Frontal cortex (tissue), 4 donors: ENCODE results near the gene KIF26B. TPM values are rescaled to one million over a fixed set of nuclear protein-coding genes. Genes with fewer than 3 reads are reported as not detected.

ENCODE experiments used
- DNase-seq, 2 donors: peaks; one replicate each; pipeline ENCODE4 v3.0.0; 2012; ENCODE audit warnings: low spot score in 2 of 2
- FAIRE-seq: peaks from 2 replicates; lab custom pipeline; 2012; peaks lifted over from hg19 to GRCh38; lab: Jason Lieb, UNC
- total RNA-seq: library from RNA; depleted of rRNA; stranded (reverse); fragments of >200 nt; gene quantifications from one replicate; pipeline ENCODE4 v1.2.3, GENCODE V29; 2014
- donor health status: control.
- donor health status: control.
- donor health status: control.

KIF26B gene
- total RNA-seq, 1 donor from 2014 or later: 11.4 TPM

DNA sequence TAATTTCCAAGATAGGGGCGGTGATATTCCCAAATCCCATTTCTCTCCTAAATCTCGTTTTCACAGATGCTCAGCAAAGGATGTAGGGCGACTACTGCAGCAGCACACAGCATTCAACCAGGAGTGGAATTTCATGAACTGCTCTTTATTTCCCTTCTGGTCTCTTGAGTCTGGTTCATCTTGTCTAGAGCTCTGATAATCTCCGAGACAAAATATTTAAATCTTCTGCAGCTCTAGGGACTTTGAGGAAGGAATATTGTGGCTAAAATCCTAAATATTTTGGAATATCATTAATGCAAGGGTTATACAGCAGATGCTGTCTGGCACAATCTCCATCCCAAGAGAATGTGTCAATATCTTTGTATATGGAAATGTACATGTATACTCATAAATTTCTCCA, 45.4 kb downstream of the KIF26B start:
- DNase-seq (no peak), FAIRE-seq (no peak)

DNA sequence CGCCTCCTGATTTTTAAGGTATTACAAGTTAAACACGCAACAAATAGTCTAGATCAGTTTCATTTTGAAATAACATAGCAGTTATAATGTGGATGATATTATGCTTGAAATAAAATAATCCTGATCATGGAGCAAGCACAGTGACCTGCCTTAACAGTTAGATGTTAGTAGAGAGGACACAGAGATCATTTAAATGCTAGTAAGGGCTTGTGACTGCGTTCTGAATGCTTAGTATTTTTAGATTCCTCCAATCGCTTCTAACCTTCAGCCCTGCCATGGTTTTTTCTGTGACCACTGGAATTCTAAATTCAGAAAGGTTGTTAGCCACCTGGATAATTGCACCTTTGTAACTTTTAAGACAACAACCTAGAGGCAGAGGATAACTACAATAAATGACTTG, 46.4 kb downstream of the KIF26B start:
- DNase-seq: no peak
- no peak for FAIRE-seq

DNA sequence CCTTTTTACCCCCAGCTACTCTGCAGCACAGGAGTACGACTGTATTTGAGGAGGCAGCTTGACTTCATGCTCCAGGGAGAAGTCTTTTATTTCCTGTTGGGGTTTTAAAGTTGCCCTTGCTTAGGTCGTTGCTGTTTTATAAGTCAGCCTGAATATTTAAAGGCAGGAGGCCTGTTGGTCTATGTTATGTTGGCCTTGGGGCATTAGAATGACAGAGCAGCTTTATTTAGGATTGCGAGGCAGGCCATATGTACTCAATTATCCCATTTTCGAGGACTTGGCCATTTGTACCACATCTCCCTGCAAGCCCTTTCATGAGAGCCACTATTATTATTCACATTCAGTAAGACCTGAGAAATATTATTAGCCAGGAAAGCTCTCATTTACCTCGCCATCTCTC, 47.0 kb downstream of the KIF26B start:
- FAIRE-seq (no peak), DNase-seq (no peak)

DNA sequence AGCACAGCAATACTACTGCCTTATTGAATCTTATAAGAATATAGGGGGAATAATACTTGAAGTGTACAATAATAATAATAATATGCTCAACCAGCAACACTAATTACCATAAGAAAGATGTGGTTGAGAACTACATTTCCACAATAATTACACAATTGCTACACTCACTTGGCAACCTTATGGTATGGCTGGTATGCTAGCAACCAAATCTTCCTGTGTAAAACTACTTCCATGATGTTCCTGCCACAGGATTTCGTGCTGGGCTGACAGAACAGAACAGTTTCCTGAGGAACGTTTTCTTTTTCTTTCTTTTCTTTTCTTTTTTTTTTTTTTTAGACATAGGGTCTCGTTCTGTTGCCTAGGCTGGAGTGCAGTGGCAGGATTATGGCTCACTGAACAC, 50.6 kb downstream of the KIF26B start:
- DNase-seq (no peak), FAIRE-seq (no peak)

DNA sequence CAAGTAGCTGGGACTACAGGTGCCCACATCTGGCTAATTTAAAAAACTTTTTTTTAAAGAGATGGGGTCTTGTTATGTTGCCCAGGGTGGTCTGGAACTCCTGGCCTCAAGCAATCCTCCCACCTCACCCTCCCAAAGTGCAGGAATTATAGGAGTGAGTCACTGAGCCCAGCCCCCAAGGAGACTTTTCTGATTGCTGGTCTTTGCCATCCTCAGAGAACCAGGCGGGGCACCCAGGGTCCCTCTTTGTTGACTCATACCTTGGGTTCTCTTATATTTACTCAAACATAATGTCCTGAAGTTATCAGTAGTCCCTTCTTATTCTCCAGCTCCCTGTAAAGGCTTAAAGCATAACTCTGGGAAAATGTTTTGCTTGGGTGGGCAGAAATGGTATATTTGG, 51.1 kb downstream of the KIF26B start:
- DNase-seq (no peak), FAIRE-seq (no peak)

DNA sequence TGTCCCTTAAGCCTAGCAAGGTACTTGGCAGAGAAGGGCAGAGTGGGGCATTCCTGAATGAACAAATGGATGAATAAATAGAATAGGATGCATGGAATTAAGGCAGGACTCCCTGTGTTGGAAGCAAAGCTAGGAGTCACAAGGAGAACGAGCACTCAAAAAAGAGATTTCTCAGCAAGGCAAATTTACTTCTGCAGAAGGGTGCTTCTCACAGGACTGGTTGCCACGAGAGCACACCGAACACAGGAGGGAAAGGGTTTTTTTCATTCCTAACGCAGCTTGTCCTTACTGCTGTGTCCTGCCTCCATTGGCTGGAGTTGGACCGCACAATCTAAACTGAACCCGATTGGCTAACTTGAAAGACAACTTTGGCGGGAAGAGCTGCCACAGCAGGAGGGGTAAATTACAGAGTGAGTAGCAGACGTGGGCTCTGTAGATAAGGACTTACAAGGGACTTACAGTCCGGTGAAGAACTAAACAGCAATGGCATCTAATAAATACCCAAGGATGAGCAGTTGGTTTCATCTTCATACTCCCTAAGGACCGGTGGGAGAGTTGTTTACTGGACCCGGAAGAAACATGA, 52.4 kb downstream of the KIF26B start:
- FAIRE-seq: no peak
- no peak for DNase-seq

DNA sequence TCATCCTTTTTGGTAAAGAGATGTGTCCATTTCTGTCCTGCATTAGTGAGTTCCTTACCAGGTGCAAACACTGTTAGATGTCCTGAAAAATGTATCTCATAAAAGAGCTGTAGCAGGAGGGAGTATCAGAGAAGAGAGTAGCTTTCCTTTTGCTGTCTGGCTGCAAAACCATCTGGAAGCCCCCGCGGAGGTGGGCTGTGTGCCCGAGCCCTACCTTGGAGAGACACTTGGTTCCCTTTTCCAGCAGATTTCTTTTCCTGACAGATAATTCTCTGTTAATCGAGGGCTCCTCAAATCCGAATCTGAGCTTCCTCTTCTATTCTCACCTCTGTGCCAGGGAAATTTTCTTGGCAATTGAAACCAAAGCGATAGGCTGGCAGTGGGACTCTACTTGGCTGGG, 53.0 kb downstream of the KIF26B start:
- DNase-seq (no peak), FAIRE-seq (no peak)

DNA sequence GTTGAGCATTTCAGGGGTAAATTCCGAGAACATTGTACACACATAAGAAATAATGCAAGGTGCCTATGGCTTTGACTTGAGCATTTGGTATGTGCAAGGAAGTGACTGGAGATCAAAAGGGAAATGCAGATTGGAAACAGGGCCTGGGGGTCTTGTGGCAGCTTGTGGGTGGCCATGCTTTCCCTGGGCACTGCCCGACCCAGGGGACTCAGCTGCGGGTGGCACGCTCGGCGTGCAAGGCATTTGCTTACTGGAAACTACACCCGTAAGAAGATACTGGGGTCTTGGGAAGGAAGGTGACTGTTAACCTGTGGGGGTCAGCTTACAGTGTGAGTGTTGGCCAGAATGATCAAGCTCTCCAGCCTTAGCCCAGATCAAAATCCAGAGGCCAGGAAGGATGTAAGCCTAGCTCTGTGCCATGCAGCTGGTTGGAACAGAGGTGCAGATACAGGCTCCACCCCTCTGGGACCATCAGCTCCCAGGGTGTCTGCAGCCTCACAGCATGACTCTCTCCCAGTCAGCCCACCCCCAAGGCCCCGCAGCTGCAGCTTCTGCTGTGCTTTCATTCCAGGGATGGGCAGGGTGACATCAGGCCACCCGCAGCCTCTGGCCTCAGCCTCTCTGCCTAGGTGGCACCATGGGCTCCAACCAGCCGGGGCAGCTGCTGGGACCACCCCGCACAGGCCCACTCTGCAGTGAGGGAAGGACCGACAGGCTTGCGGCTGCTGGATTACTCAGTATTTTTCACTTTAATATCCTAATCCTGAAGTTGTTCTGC, 55.1 kb downstream of the KIF26B start:
- FAIRE-seq (no peak), DNase-seq (no peak)

DNA sequence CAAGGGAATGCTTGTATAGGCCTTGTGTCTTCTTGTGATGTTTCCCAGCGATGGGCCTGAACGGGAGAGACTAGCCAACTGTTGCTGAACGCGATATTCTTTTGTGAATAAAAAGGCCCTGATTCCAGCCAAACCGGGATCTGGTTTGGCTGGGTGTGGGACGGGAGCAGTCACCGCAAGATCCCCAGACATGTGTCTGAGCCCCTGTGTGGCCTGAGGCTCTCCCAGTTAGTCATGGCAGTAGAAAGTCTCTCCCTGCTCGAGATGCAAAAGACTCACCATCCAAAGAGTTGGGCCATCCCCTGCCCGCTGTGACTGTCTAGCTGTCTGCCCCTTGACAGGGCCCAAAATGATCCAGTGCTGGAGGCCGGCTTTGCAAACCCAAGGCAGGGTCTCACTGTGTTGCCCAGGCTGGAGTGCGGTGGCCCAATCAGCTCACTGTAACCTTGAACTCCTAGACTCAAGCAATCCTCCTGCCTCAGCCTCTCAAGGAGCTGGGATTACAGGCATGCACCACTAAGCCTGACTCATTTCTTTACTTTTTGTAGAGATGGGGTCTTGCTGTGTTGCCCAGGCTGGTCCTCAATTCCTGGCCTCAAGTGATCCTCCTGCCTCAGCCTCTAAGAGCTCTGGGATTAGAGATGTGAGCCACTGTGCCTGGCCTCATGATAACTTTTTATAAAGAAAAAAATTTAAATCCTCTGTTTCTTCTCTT, 56.4 kb downstream of the KIF26B start:
- FAIRE-seq (no peak), DNase-seq (no peak)

DNA sequence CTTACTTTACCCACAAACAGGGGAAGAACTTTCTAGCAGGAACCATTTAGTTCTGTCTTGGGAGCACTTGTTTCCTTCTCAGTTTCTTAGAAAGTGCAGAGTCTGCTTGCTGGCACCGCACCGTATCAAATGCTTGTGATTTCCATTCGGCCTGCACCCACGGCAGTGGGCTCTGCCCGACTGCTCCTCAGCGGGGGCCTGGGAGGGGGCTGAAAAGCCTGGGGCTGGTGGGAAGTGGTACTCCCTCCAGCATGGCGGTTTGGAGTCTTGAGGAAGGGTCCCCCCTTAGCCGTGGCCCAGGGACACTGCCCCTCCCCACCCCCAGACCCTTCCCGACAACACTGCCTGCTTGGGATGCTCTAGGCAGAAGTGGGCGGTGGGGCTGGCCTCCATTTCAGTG, 57.0 kb downstream of the KIF26B start:
- FAIRE-seq (no peak), DNase-seq (no peak)

DNA sequence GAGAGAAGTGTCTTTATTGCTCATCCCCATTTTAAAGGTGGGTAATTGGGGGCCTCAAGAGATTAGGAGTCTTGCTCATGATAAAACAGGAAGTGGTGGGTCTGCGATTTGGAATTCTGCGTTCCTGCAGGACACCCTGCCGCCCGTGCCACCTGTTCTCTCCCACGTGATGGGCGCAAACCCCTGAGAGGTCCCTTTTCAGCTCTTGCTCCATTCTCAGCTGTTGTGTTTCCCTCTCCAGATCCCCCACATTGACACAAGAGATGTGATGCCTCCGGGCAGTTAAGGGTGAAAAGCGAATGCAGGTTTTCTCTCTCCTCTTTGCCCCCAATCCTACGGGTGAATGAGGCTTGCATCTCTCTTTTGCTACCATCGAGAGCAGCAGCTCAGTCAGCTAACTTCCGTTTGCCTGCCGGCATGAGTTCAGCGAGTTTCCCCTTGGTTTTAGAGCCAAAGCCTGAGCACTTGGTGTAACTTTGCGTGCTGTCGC, 57.5 kb downstream of the KIF26B start:
- FAIRE-seq: no peak
- no peak for DNase-seq

DNA sequence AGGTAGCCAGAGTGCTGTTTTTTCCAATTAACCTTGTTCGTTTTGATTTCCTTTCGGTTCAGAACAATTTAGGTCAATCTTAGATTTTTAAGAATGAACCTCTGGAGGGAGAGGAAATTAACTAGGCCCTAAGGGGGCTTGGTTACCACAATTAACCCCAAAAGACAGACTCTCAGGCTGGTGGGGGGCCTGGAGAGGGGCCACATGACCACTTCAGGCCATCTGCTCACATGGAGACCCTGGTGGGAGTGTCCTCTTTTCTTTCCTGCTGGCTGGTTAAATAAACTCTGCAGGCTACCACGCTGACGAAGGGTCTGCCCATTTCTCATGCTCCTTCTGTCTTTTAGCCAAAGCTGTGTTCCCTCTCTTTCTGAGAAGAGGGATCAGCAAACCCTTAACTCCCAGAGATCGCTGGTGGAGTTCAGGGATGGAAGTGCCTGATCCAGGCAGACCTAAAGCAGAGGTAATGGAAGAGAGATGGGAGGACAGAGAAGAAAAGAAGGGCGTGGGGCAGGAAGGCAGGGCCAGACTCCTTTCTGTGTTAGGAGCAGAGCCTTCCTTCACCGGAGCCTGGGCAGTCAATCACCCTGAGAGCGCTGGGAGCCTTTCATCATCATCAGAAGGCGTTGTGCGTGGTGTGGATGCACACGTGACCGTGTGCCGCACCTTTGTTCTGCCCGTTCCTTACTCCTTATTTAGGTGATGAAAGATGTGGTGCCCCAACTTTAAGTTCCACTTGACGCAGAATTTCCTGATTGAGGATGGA, 58.5 kb downstream of the KIF26B start:
- FAIRE-seq (no peak), DNase-seq (no peak)

DNA sequence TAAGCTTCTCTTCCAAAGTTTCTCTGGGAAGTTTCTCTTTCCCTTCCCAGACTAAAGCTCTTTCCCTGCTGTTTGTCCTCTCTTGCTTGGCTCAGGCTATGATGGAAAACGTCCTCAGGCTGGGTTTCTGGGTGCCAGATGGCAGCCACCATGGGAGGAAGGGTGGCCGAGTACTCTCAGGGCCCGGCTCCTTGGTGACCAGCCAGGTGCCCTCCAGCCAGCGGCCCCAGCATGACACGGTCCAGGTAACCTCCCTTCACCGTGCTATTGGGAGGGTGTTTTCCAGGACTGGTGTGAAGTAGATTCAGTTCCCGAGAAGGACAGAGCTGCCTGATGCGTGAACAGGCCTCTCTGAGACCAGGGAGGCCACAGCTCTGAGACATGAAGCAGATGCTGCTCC, 60.3 kb downstream of the KIF26B start:
- FAIRE-seq: no peak
- no peak for DNase-seq

DNA sequence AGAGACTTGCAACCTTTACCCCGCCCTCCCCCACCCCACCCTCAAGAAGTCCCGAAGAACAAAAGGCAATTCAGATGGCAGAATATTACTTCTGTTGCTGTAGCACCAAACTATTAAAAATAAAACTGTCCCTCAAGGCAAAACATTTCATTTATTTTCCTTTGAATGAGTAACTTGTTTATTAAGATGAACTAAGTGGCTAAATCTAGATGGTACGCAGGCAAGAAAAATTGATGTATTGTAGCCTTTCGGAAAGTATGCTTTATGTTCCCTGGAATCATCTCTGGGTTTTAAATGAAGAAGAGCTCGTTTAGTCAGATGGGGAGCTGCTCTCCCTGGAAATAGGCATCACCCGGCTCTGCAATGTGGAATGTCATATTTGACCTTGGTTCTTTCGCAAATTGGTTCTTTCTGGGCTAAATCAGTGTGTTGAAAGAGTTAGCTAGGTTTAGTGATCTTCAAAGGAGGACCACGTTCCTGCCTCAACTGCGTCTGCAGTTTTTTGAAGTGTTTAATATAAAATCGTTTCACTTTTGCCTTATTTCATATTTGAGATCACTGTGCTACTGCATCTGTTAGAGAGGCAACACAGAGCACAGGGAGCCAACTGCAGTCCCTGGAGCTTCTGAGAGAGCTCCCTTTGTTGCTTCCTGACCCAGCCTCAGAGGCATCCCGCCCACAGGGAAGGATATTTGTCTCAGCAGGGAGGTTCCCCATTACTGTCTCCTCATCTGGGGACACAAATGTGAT, 61.8 kb downstream of the KIF26B start:
- DNase-seq (no peak), FAIRE-seq (no peak)

DNA sequence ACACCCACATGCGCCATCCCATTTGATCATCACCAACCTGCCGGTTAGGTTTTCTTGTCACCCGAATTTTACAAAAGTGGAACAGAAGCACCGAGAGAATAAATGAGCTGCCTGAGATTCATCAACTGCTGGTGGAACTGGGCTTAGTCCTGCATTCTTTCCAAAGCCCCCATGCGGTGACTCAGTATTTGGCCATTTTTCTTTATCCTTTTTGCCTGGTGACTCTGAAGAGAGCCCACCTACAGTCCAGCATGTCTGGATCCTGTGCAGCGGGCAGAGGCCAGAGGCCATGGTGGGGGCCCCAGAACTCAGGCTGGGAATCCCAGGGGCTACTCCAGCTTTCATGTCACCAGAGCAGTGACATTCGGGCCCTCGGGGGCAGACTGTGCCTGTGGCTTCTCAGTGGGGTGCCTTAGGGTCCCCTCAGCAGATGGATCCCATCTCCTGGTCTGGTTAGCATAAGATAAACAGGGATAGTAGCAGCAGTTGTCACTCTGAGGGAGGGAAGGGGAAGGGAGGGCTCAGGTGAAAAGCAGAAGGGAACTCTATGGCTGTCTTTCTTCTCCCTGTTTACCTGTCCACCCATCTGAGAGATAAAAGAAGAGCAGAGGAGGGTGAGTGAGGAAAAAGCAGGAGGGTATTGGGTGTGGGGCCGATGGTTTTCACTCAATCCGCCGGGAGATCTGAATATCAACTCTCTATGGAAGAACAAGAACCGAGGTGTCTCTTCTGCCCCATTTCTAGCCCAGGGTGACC, 63.2 kb downstream of the KIF26B start:
- FAIRE-seq (no peak), DNase-seq (no peak)

DNA sequence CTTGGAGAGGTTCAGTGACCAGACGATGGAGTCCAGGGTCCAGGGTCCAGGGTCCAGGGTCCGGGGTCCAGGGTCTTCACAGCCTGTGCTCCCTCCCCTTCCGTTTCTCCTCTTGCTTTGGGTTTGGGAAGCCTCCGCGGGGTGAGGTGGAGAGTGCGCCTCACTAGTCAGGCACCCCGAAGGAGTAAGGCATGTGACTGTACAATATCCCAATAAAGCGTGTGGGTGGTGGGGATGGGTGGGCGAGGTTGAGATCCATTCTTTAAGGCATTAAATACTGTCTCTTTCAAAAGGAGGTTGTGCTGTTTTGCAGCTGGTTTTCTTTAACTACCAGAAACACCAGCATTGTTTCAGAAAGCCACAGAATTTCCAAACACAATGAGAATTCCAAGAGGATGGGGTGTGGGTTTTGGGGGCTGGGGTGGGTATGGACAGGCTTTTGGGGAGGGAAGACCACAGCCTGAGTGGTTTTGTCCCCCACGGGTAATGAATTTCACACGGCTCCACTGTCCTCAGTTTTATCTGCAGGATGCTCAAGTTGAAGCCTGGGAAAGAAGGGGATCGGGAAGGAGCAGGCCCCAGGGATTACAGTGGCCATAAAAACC, 65.7 kb downstream of the KIF26B start:
- DNase-seq: no peak
- FAIRE-seq: no peak

DNA sequence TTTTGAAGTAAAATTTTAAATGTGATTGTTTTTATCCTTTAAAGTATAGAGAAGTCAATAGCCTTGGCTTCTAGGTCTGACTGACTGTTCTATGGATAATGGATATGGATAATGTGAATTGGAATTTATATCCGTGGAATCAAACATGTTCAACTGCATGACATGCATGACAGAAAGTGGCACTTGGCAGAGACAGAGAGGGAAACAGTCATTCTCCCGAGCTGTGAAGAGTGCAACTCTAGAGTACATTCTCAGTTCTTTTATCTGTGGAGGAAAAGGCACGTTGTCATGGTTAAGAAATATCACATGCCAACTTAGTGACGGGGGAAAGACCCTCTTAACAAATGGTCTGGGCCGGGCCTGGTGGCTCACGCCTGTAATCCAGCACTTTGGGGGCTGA, 67.0 kb downstream of the KIF26B start:
- FAIRE-seq (no peak), DNase-seq (no peak)

DNA sequence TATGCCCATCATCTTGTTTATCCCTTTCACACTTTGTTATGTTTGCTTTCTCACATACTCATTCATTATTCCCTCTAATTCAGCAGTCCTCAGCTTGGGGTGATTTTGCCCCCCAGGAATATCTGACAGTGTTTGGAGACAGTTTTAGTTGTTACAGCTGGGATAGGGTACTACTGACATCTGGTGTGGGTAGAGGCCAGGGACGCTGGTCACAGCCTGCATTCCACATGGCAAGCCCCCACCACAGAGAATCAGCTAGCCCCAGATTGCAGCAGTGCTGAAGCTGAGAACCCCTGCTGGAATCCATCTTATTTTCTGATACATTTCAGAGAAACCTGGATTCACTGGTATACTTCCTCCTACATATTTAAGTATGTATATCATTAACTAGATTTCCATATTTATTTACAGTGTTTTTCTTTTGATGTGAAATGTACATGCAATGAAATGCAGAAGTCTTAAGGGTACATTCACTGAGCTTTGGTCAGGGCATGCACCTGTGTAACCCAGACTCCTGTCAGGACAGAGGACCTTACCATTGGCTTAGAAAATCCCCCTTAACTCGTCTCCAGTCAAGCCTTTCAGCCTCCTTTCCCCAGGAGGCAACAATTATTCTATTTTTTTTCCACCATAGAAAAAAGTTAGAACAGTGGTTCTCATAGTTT, 68.3 kb downstream of the KIF26B start:
- DNase-seq (no peak), FAIRE-seq (no peak)
